ENCODE data around the gene RELCH.

DNA sequence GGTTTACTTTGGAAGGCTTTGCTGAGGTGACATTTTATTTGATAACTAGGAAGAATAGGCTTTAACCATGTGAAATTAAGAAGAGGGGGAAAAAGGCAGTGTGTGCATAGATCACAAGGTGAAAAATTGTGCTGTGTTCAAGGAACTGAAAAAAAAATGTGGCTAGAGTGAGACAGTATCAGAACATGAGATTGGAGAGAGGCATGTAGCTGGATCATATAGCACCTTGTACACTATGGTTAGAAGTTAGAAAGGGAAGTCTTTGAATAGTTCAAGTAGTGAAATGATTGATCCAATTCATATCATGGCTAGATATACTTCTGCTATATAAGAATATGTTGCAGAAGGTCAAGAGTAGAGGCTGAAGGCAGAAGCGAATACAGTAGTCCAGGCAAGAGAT is 125.8 kb downstream of the RELCH start:
- no peak for TF ChIP-seq POLR2A (IDR thresholded peaks at IDR 0.05)
- TF ChIP-seq, protein P1, sequence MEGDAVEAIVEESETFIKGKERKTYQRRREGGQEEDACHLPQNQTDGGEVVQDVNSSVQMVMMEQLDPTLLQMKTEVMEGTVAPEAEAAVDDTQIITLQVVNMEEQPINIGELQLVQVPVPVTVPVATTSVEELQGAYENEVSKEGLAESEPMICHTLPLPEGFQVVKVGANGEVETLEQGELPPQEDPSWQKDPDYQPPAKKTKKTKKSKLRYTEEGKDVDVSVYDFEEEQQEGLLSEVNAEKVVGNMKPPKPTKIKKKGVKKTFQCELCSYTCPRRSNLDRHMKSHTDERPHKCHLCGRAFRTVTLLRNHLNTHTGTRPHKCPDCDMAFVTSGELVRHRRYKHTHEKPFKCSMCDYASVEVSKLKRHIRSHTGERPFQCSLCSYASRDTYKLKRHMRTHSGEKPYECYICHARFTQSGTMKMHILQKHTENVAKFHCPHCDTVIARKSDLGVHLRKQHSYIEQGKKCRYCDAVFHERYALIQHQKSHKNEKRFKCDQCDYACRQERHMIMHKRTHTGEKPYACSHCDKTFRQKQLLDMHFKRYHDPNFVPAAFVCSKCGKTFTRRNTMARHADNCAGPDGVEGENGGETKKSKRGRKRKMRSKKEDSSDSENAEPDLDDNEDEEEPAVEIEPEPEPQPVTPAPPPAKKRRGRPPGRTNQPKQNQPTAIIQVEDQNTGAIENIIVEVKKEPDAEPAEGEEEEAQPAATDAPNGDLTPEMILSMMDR (IDR thresholded peaks at IDR 0.05), result no peak

All from uterus (tissue), 2 donors.